ENCODE measurements around the gene GLT1D1.

GLT1D1 gene

GRCh38 chr12:128861226-128862016, 8.1 kb downstream of the GLT1D1 start:
- Histone ChIP-seq H3K4me1 (ENCODE audit: control insufficient read depth, insufficient read depth, low read length) (no peaks in the 10 kb centered on the region), H3K27me3 (ENCODE audit: control insufficient read depth, insufficient read depth, low read length) (no peaks in the 10 kb centered on the region), H3K9ac (ENCODE audit: low read depth, low read length) (no peak overlapping the region), H3K4me3 (ENCODE audit: low read depth, low read length) (no peak overlapping the region), H3K36me3 (ENCODE audit: control insufficient read depth, insufficient read depth, low read length) (no peaks in the 10 kb centered on the region), H3K9me3 (ENCODE audit: control insufficient read depth, insufficient read depth, low read length) (no peaks in the 10 kb centered on the region)

- no peak overlapping the region for H3K9ac ChIP-seq (ENCODE audit: low read depth, low read length)
- no peaks in the 10 kb centered on the region for H3K4me1 ChIP-seq (ENCODE audit: control insufficient read depth, insufficient read depth, low read length)
- H3K4me3 ChIP-seq (ENCODE audit: low read depth, low read length) = no peak overlapping the region
- no peaks in the 10 kb centered on the region for H3K9me3 ChIP-seq (ENCODE audit: control insufficient read depth, insufficient read depth, low read length)
- no peaks in the 10 kb centered on the region for H3K36me3 ChIP-seq (ENCODE audit: control insufficient read depth, insufficient read depth, low read length)
- no peaks in the 10 kb centered on the region for H3K27me3 ChIP-seq (ENCODE audit: control insufficient read depth, insufficient read depth, low read length)
Observed at GRCh38 chr12:128863957-128864356, 10.7 kb downstream of the GLT1D1 start.

- Histone ChIP-seq H3K9ac (ENCODE audit: low read depth, low read length) (no peak overlapping the region), H3K36me3 (ENCODE audit: control insufficient read depth, insufficient read depth, low read length) (no peaks in the 10 kb centered on the region), H3K4me3 (ENCODE audit: low read depth, low read length) (no peak overlapping the region), H3K4me1 (ENCODE audit: control insufficient read depth, insufficient read depth, low read length) (no peaks in the 10 kb centered on the region), H3K9me3 (ENCODE audit: control insufficient read depth, insufficient read depth, low read length) (no peaks in the 10 kb centered on the region), H3K27me3 (ENCODE audit: control insufficient read depth, insufficient read depth, low read length) (no peaks in the 10 kb centered on the region)
Observed at GRCh38 chr12:128864516-128865186, 11.4 kb downstream of the GLT1D1 start.

- Histone ChIP-seq H3K4me3 (ENCODE audit: low read depth, low read length) (no peak overlapping the region), H3K4me1 (ENCODE audit: control insufficient read depth, insufficient read depth, low read length) (no peaks in the 10 kb centered on the region), H3K36me3 (ENCODE audit: control insufficient read depth, insufficient read depth, low read length) (no peaks in the 10 kb centered on the region), H3K9ac (ENCODE audit: low read depth, low read length) (no peak overlapping the region), H3K27me3 (ENCODE audit: control insufficient read depth, insufficient read depth, low read length) (no peaks in the 10 kb centered on the region), H3K9me3 (ENCODE audit: control insufficient read depth, insufficient read depth, low read length) (no peaks in the 10 kb centered on the region)
Observed at GRCh38 chr12:128867466-128867865, 14.2 kb downstream of the GLT1D1 start.

- no peak overlapping the region for H3K9ac ChIP-seq (ENCODE audit: low read depth, low read length)
- no peaks in the 10 kb centered on the region for H3K36me3 ChIP-seq (ENCODE audit: control insufficient read depth, insufficient read depth, low read length)
- H3K9me3 ChIP-seq (ENCODE audit: control insufficient read depth, insufficient read depth, low read length) = no peaks in the 10 kb centered on the region
Observed at GRCh38 chr12:128871516-128871892, 18.2 kb downstream of the GLT1D1 start.

GRCh38 chr12:128872303-128872702, 19.0 kb downstream of the GLT1D1 start:
- H3K36me3 ChIP-seq (ENCODE audit: control insufficient read depth, insufficient read depth, low read length) = no peaks in the 10 kb centered on the region

More at GRCh38 chr12:128871516-128871892, 18.2 kb downstream of the GLT1D1 start:
- no peaks in the 10 kb centered on the region for H3K27me3 ChIP-seq (ENCODE audit: control insufficient read depth, insufficient read depth, low read length)
- H3K4me1 ChIP-seq (ENCODE audit: control insufficient read depth, insufficient read depth, low read length) = no peaks in the 10 kb centered on the region
- H3K4me3 ChIP-seq (ENCODE audit: low read depth, low read length) = no peak overlapping the region

GRCh38 chr12:128876559-128876958, 23.3 kb downstream of the GLT1D1 start:
- Histone ChIP-seq H3K4me3 (ENCODE audit: low read depth, low read length) (no peak overlapping the region), H3K27me3 (ENCODE audit: control insufficient read depth, insufficient read depth, low read length) (no peaks in the 10 kb centered on the region), H3K4me1 (ENCODE audit: control insufficient read depth, insufficient read depth, low read length) (no peaks in the 10 kb centered on the region), H3K9me3 (ENCODE audit: control insufficient read depth, insufficient read depth, low read length) (no peaks in the 10 kb centered on the region), H3K36me3 (ENCODE audit: control insufficient read depth, insufficient read depth, low read length) (no peaks in the 10 kb centered on the region), H3K9ac (ENCODE audit: low read depth, low read length) (no peak overlapping the region)

More at GRCh38 chr12:128872303-128872702, 19.0 kb downstream of the GLT1D1 start:
- no peaks in the 10 kb centered on the region for H3K27me3 ChIP-seq (ENCODE audit: control insufficient read depth, insufficient read depth, low read length)
- no peaks in the 10 kb centered on the region for H3K9me3 ChIP-seq (ENCODE audit: control insufficient read depth, insufficient read depth, low read length)
- H3K9ac ChIP-seq (ENCODE audit: low read depth, low read length) = no peak overlapping the region
- no peak overlapping the region for H3K4me3 ChIP-seq (ENCODE audit: low read depth, low read length)
- H3K4me1 ChIP-seq (ENCODE audit: control insufficient read depth, insufficient read depth, low read length) = no peaks in the 10 kb centered on the region

GRCh38 chr12:128879898-128880764, 26.9 kb downstream of the GLT1D1 start:
- Histone ChIP-seq H3K4me1 (ENCODE audit: control insufficient read depth, insufficient read depth, low read length) (no peaks in the 10 kb centered on the region), H3K9ac (ENCODE audit: low read depth, low read length) (no peak overlapping the region), H3K27me3 (ENCODE audit: control insufficient read depth, insufficient read depth, low read length) (no peaks in the 10 kb centered on the region), H3K9me3 (ENCODE audit: control insufficient read depth, insufficient read depth, low read length) (no peaks in the 10 kb centered on the region), H3K36me3 (ENCODE audit: control insufficient read depth, insufficient read depth, low read length) (no peaks in the 10 kb centered on the region), H3K4me3 (ENCODE audit: low read depth, low read length) (no peak overlapping the region)

GRCh38 chr12:128891856-128892255, 38.6 kb downstream of the GLT1D1 start:
- no peaks in the 10 kb centered on the region for H3K36me3 ChIP-seq (ENCODE audit: control insufficient read depth, insufficient read depth, low read length)
- H3K4me3 ChIP-seq (ENCODE audit: low read depth, low read length) = no peak overlapping the region
- H3K9ac ChIP-seq (ENCODE audit: low read depth, low read length) = no peak overlapping the region
- no peaks in the 10 kb centered on the region for H3K27me3 ChIP-seq (ENCODE audit: control insufficient read depth, insufficient read depth, low read length)
- H3K4me1 ChIP-seq (ENCODE audit: control insufficient read depth, insufficient read depth, low read length) = no peaks in the 10 kb centered on the region
- no peaks in the 10 kb centered on the region for H3K9me3 ChIP-seq (ENCODE audit: control insufficient read depth, insufficient read depth, low read length)

GRCh38 chr12:128903236-128903635, 50.0 kb downstream of the GLT1D1 start:
- Histone ChIP-seq H3K4me3 (ENCODE audit: low read depth, low read length) (no peak overlapping the region), H3K27me3 (ENCODE audit: control insufficient read depth, insufficient read depth, low read length) (no peaks in the 10 kb centered on the region), H3K9me3 (ENCODE audit: control insufficient read depth, insufficient read depth, low read length) (no peaks in the 10 kb centered on the region), H3K9ac (ENCODE audit: low read depth, low read length) (no peak overlapping the region), H3K4me1 (ENCODE audit: control insufficient read depth, insufficient read depth, low read length) (no peaks in the 10 kb centered on the region), H3K36me3 (ENCODE audit: control insufficient read depth, insufficient read depth, low read length) (no peaks in the 10 kb centered on the region)

- no peak overlapping the region for H3K4me3 ChIP-seq (ENCODE audit: low read depth, low read length)
- H3K36me3 ChIP-seq (ENCODE audit: control insufficient read depth, insufficient read depth, low read length) = no peaks in the 10 kb centered on the region
- no peak overlapping the region for H3K9ac ChIP-seq (ENCODE audit: low read depth, low read length)
- no peaks in the 10 kb centered on the region for H3K4me1 ChIP-seq (ENCODE audit: control insufficient read depth, insufficient read depth, low read length)
- H3K27me3 ChIP-seq (ENCODE audit: control insufficient read depth, insufficient read depth, low read length) = no peaks in the 10 kb centered on the region
- H3K9me3 ChIP-seq (ENCODE audit: control insufficient read depth, insufficient read depth, low read length) = no peaks in the 10 kb centered on the region
Observed at GRCh38 chr12:128905003-128905544, 51.8 kb downstream of the GLT1D1 start.

All from iPS-15b (cell line).